AML-193 (cell line): ENCODE measurements around the gene NSUN4.
"Not testable (repeated sequence)": the region's sequence is repeated elsewhere in the genome, so short reads cannot be mapped to it uniquely, and the experiment has no call there.

ENCODE experiments used
- DNase-seq, 2 experiments: peaks; one replicate each; lab custom pipeline; 2025; lab: John Stamatoyannopoulos, UW

NSUN4 gene

GRCh38 chr1:46328182-46328581 is 12.4 kb upstream of the NSUN4 start:
- not testable (repeated sequence) for DNase-seq

- not testable (repeated sequence) for DNase-seq
Measured at GRCh38 chr1:46329807-46330206, 10.8 kb upstream of the NSUN4 start.

- DNase-seq: not testable (repeated sequence)
Measured at GRCh38 chr1:46330381-46330780, 10.2 kb upstream of the NSUN4 start.

GRCh38 chr1:46331786-46332540 is 8.6 kb upstream of the NSUN4 start:
- not testable (repeated sequence) for DNase-seq

GRCh38 chr1:46333300-46334029 is 7.1 kb upstream of the NSUN4 start:
- DNase-seq: peak; percentile 74 to 78

GRCh38 chr1:46334030-46334384 is 6.6 kb upstream of the NSUN4 start:
- no peak for DNase-seq

- no peak for DNase-seq
Measured at GRCh38 chr1:46335081-46335480, 5.5 kb upstream of the NSUN4 start.

GRCh38 chr1:46337409-46337808 is 3.2 kb upstream of the NSUN4 start:
- DNase-seq: not testable (repeated sequence)

GRCh38 chr1:46341222-46342083 is 846 bp downstream of the NSUN4 start:
- no peak for DNase-seq

- peak in 1 of 2 experiments; percentile 4 for DNase-seq
Measured at GRCh38 chr1:46342084-46342656, 1.6 kb downstream of the NSUN4 start.

GRCh38 chr1:46342677-46343350 is 2.2 kb downstream of the NSUN4 start:
- DNase-seq: no peak

- DNase-seq: no peak
Measured at GRCh38 chr1:46343351-46343695, 2.7 kb downstream of the NSUN4 start.

- DNase-seq: no peak
Measured at GRCh38 chr1:46343705-46344104, 3.1 kb downstream of the NSUN4 start.

- DNase-seq: no peak
Measured at GRCh38 chr1:46344481-46344880, 3.9 kb downstream of the NSUN4 start.

- DNase-seq: no peak
Measured at GRCh38 chr1:46345281-46345680, 4.7 kb downstream of the NSUN4 start.

- no peak for DNase-seq
Measured at GRCh38 chr1:46352363-46352762, 11.8 kb downstream of the NSUN4 start.

GRCh38 chr1:46355920-46356319 is 15.3 kb downstream of the NSUN4 start:
- DNase-seq: not testable (repeated sequence)

GRCh38 chr1:46362158-46362557 is 21.6 kb downstream of the NSUN4 start:
- no peak for DNase-seq

- no peak for DNase-seq
Measured at GRCh38 chr1:46363121-46363520, 22.5 kb downstream of the NSUN4 start.

GRCh38 chr1:46364612-46365011 is 24.0 kb downstream of the NSUN4 start:
- DNase-seq: no peak

- not testable (repeated sequence) for DNase-seq
Measured at GRCh38 chr1:46365796-46366195, 25.2 kb downstream of the NSUN4 start.

GRCh38 chr1:46367072-46367471 is 26.5 kb downstream of the NSUN4 start:
- no peak for DNase-seq
